HCT116 (cell line): ENCODE results near the gene NDC1. TPM values are rescaled to one million over a fixed set of nuclear protein-coding genes. Genes with fewer than 3 reads are reported as not detected.

Source experiments
- ATAC-seq: fragments of 200-7000 bp; cut with Tn5 transposase; 2 replicates; pipeline ENCODE4 v1.9.1; 2020; ENCODE audit warnings: mild to moderate bottlenecking, moderate library complexity
- BruUV-seq: library from RNA; stranded (reverse); fragments of 400-500 nt; replicated peaks from 2 replicates; lab custom pipeline; 2021; lab: Mats Ljungman, UMichigan
- CTCF ChIA-PET: fragments of 300-600 bp; sonication (Branson Sonifier 250); formaldehyde crosslinking; loops from one replicate; lab custom pipeline; 2021; ENCODE audit warnings: antibody characterized with exemption; lab: Charles Lee
- POLR2A ChIA-PET: fragments of 300-600, 350-600 bp; sonication (Branson Sonifier 250); formaldehyde crosslinking; loops from one replicate; lab custom pipeline; 2021; ENCODE audit warnings: antibody characterized with exemption; lab: Charles Lee
- RAD21 ChIA-PET, 2 experiments: fragments of 300-600 bp; sonication (Branson Sonifier 250); formaldehyde crosslinking; loops; one replicate each; lab custom pipeline; 2023; ENCODE audit warnings: low total read pairs in 2 of 2; ENCODE audit not compliant: uncharacterized antibody in 2 of 2, unreplicated experiment in 2 of 2, low non-redundant PET in 1 of 2; lab: Charles Lee
- DNase-seq: peaks from one replicate; pipeline ENCODE4 v3.0.0-alpha.2; 2010; ENCODE audit warnings: low read depth, low spot score
- H2AFZ ChIP-seq: fragments of 200-600 bp; shearing (Covaris generic), sonication (generic); 2 replicates; pipeline ENCODE4 v1.6.1; 2017; ENCODE audit warnings: low read depth, mixed run types, mixed read lengths, antibody characterized with exemption, low read length; ENCODE audit not compliant: poor library complexity, severe bottlenecking
- H3K27ac ChIP-seq: 2 replicates; pipeline ENCODE4 v1.5.1; 2012; ENCODE audit warnings: low read depth, low read length
- H3K27me3 ChIP-seq: fragments of 200-600 bp; sonication (generic); 2 replicates; pipeline ENCODE4 v1.6.1; 2016; ENCODE audit warnings: mixed run types, low read length, mixed read lengths; ENCODE audit not compliant: insufficient read depth
- H3K36me3 ChIP-seq, 2 experiments: fragments of 200-500 bp in 1 of 2; fragments of 200-600 bp in 1 of 2; sonication (Bioruptor generic) in 1 of 2; sonication (generic) in 1 of 2; 2 replicates each; pipeline versions ENCODE4 v1.5.1 to v1.6.1; 2014 to 2016; ENCODE audit warnings: low read length in 2 of 2, inconsistent platforms in 1 of 2, mixed read lengths in 1 of 2, mixed run types in 1 of 2; ENCODE audit not compliant: insufficient read depth in 2 of 2, control insufficient read depth in 1 of 2
- H3K4me1 ChIP-seq, 2 experiments: fragments of 200-600 bp in 1 of 2; sonication (generic) in 1 of 2; 2 replicates each; pipeline versions ENCODE4 v1.5.1 to v1.6.1; 2012 to 2017; ENCODE audit warnings: low read length in 2 of 2, inconsistent platforms in 1 of 2, mild to moderate bottlenecking in 1 of 2, mixed read lengths in 1 of 2, mixed run types in 1 of 2, moderate library complexity in 1 of 2; ENCODE audit not compliant: insufficient read depth in 2 of 2, control insufficient read depth in 1 of 2
- H3K4me2 ChIP-seq: fragments of 200-600 bp; sonication (generic); 2 replicates; pipeline ENCODE4 v1.6.1; 2017; ENCODE audit warnings: mixed run types, low read length, mixed read lengths
- H3K4me3 ChIP-seq, 2 experiments: fragments of 200-600 bp in 1 of 2; sonication (generic) in 1 of 2; replicated peaks in 1 of 2; 2 replicates each; pipeline ENCODE4 v1.5.1; 2011 to 2016; ENCODE audit warnings: low read length in 2 of 2, control low read depth in 1 of 2, low read depth in 1 of 2, mild to moderate bottlenecking in 1 of 2, mixed read lengths in 1 of 2, mixed run types in 1 of 2
- H3K79me2 ChIP-seq: fragments of 200-600 bp; sonication (generic); 2 replicates; pipeline ENCODE4 v1.6.1; 2017; ENCODE audit warnings: mild to moderate bottlenecking, mixed run types, low read length, moderate library complexity, mixed read lengths; ENCODE audit not compliant: insufficient read depth
- H3K9ac ChIP-seq: fragments of 200-600 bp; sonication (generic); 2 replicates; pipeline ENCODE4 v1.6.1; 2016; ENCODE audit warnings: low read length, mixed read lengths
- H3K9me2 ChIP-seq: fragments of 200-600 bp; sonication (generic), shearing (Covaris generic); 2 replicates; pipeline ENCODE4 v1.6.1; 2017; ENCODE audit warnings: mixed run types, mild to moderate bottlenecking, moderate library complexity; ENCODE audit not compliant: insufficient read depth
- H3K9me3 ChIP-seq, 2 experiments: fragments of 200-500 bp in 1 of 2; fragments of 200-600 bp in 1 of 2; sonication (Bioruptor generic) in 1 of 2; sonication (generic) in 1 of 2; 2 replicates each; pipeline ENCODE4 v1.6.1; 2014 to 2017; ENCODE audit warnings: low read length in 2 of 2, mixed read lengths in 2 of 2, inconsistent platforms in 1 of 2, low read depth in 1 of 2, mild to moderate bottlenecking in 1 of 2, mixed run types in 1 of 2, moderate library complexity in 1 of 2; ENCODE audit not compliant: control insufficient read depth in 1 of 2, insufficient read depth in 1 of 2
- H4K20me1 ChIP-seq: fragments of 200-600 bp; sonication (generic), shearing (Covaris generic); 2 replicates; pipeline ENCODE4 v1.6.1; 2017; ENCODE audit warnings: mixed run types, mild to moderate bottlenecking, moderate library complexity; ENCODE audit not compliant: insufficient read depth
- CEBPB ChIP-seq: IDR thresholded peaks from 2 replicates; pipeline ENCODE4 v1.6.1; 2012; ENCODE audit warnings: low read depth
- EGR1 ChIP-seq: IDR thresholded peaks from 2 replicates; pipeline ENCODE4 v1.6.1; 2012; ENCODE audit warnings: low read depth
- ELF1 ChIP-seq: IDR thresholded peaks from 2 replicates; pipeline ENCODE4 v1.6.1; 2012; ENCODE audit warnings: low read depth, borderline replicate concordance
- EZH2phosphoT487 ChIP-seq: fragments of 200-600 bp; IDR thresholded peaks from 2 replicates; pipeline ENCODE4 v1.6.1; 2018; ENCODE audit warnings: antibody characterized with exemption, borderline replicate concordance
- FOSL1 ChIP-seq: IDR thresholded peaks from 2 replicates; pipeline ENCODE4 v1.6.1; 2012; ENCODE audit warnings: low read depth
- JUND ChIP-seq: IDR thresholded peaks from 2 replicates; pipeline ENCODE4 v1.6.1; 2012
- POLR2AphosphoS5 ChIP-seq: IDR thresholded peaks from 2 replicates; pipeline ENCODE4 v1.6.1; 2011; ENCODE audit warnings: mild to moderate bottlenecking, low read depth, low read length, moderate library complexity
- RAD21 ChIP-seq: IDR thresholded peaks from 2 replicates; pipeline ENCODE4 v1.6.1; 2012; ENCODE audit warnings: low read depth, mild to moderate bottlenecking
- SP1 ChIP-seq: IDR thresholded peaks from 2 replicates; pipeline ENCODE4 v1.6.1; 2012; ENCODE audit warnings: low read depth
- SRF ChIP-seq: IDR thresholded peaks from 2 replicates; pipeline ENCODE4 v1.6.1; 2012; ENCODE audit warnings: low read depth
- TCF7L2 ChIP-seq: IDR thresholded peaks from 2 replicates; pipeline ENCODE4 v1.7.0; 2011; ENCODE audit warnings: borderline replicate concordance, inconsistent platforms; ENCODE audit not compliant: insufficient read depth, insufficient read length; ENCODE audit errors: extremely low read depth
- YY1 ChIP-seq: IDR thresholded peaks from 2 replicates; pipeline ENCODE4 v1.6.1; 2011; ENCODE audit warnings: low read length, low read depth, moderate library complexity, mild to moderate bottlenecking; ENCODE audit not compliant: insufficient replicate concordance; ENCODE audit errors: extremely low read depth
- ZFX ChIP-seq: fragments of 450-650 bp; IDR thresholded peaks from 2 replicates; pipeline ENCODE4 v1.6.1; 2017
- ZNF274 ChIP-seq: fragments of 200-500 bp; sonication (Bioruptor generic); IDR thresholded peaks from 2 replicates; pipeline ENCODE4 v1.6.1; 2014; ENCODE audit warnings: mild to moderate bottlenecking, low read depth, low read length, inconsistent platforms
- intact Hi-C: fragments of 100-400 bp; cut with micrococcal nuclease; formaldehyde crosslinking; loops from 2 replicates; pipeline ENCODE4 v1.10.0; 2022
- total RNA-seq: library from RNA; stranded (reverse); gene quantifications from one replicate; pipeline ENCODE4 v1.2.1, GENCODE V29; 2021; ENCODE audit not compliant: unreplicated experiment
- TF ChIP-seq, protein P1 (sequence below), 3 experiments: fragments of 200-600 bp in 1 of 3; sonication (generic) in 1 of 3; IDR thresholded peaks in 2 of 3; conservative IDR thresholded peaks in 1 of 3; 2 replicates each; pipeline ENCODE4 v1.5.1; 2012 to 2017; ENCODE audit warnings: low read depth in 2 of 3, low read length in 2 of 3, antibody characterized with exemption in 1 of 3, borderline replicate concordance in 1 of 3, control low read depth in 1 of 3, mild to moderate bottlenecking in 1 of 3, mixed read lengths in 1 of 3, mixed run types in 1 of 3, moderate library complexity in 1 of 3; ENCODE audit not compliant: insufficient read depth in 1 of 3
- TF ChIP-seq, protein P2 (sequence below): IDR thresholded peaks from 2 replicates; pipeline ENCODE4 v1.6.1; 2012; ENCODE audit warnings: low read depth
- TF ChIP-seq, protein P3 (sequence below): IDR thresholded peaks from 2 replicates; pipeline ENCODE4 v1.6.1; 2012
- TF ChIP-seq, protein P4 (sequence below): IDR thresholded peaks from 2 replicates; pipeline ENCODE4 v1.6.1; 2011; ENCODE audit warnings: mild to moderate bottlenecking, low read length, moderate library complexity; ENCODE audit not compliant: insufficient replicate concordance; ENCODE audit errors: extremely low read depth

NDC1 gene
- total RNA-seq, 1 experiment from 2014 or later, result 54.7 TPM

DNA sequence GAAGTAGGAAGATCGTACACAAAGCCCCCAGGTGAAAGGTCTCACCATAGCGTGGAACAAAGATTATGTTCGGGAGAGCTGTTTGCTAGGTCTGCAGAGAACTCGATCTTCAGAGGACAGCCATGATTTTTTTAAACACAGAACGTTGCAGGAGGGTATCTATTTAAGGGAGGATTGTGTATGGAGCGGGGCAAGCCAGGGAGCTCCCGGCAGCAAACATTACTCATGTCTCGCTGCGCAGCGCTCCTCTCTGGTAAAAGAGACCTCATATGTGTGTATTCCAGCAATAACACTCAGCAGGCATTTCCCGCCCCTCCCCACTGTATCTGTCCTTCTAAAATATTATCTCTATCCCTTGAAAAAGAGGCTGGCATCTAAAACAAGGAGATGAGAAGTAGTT lies 101.8 kb downstream of the NDC1 start:
- CTCF ChIA-PET, result no interaction called here
- H3K79me2 ChIP-seq, result no peaks in the 10 kb centered on the region

More for the DNA sequence above, 101.8 kb downstream of the NDC1 start:
- intact Hi-C loops, result no loop called here
- H3K4me2 ChIP-seq, result no peak overlapping the region
- peaks cover 0 to 12% of the 10 kb centered on the region in 2 experiments; a peak in 3 of 4 replicates for H3K4me1 ChIP-seq
- H2AFZ ChIP-seq, result no peak overlapping the region
- no peak overlapping the region for H3K27ac ChIP-seq
- no peak for DNase-seq
- H3K9ac ChIP-seq, result no peak overlapping the region
- H3K36me3 ChIP-seq, result no peaks in the 10 kb centered on the region
- H4K20me1 ChIP-seq, result no peaks in the 10 kb centered on the region
- RAD21 ChIA-PET, result no interaction called here
- TF ChIP-seq SRF, result no peak
- no peak for TF ChIP-seq ELF1
- no peak for TF ChIP-seq ZFX
- no peak for TF ChIP-seq ZNF274
- no peak for TF ChIP-seq JUND
- TF ChIP-seq, protein P1, sequence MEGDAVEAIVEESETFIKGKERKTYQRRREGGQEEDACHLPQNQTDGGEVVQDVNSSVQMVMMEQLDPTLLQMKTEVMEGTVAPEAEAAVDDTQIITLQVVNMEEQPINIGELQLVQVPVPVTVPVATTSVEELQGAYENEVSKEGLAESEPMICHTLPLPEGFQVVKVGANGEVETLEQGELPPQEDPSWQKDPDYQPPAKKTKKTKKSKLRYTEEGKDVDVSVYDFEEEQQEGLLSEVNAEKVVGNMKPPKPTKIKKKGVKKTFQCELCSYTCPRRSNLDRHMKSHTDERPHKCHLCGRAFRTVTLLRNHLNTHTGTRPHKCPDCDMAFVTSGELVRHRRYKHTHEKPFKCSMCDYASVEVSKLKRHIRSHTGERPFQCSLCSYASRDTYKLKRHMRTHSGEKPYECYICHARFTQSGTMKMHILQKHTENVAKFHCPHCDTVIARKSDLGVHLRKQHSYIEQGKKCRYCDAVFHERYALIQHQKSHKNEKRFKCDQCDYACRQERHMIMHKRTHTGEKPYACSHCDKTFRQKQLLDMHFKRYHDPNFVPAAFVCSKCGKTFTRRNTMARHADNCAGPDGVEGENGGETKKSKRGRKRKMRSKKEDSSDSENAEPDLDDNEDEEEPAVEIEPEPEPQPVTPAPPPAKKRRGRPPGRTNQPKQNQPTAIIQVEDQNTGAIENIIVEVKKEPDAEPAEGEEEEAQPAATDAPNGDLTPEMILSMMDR (IDR thresholded peaks at IDR 0.05 in 2 of 3, conservative IDR thresholded peaks at IDR 0.05 in 1 of 3; ENCODE audit: borderline replicate concordance in 1 of 3, insufficient read depth in 1 of 3, low read depth in 2 of 3, low read length in 2 of 3), result no peak
- no peak for TF ChIP-seq FOSL1
- no peak for TF ChIP-seq RAD21
- no peak for TF ChIP-seq EGR1
- TF ChIP-seq YY1, result no peak
- no peak for TF ChIP-seq SP1
- no peak for TF ChIP-seq POLR2AphosphoS5
- TF ChIP-seq EZH2phosphoT487, result no peak
- TF ChIP-seq, protein P2, sequence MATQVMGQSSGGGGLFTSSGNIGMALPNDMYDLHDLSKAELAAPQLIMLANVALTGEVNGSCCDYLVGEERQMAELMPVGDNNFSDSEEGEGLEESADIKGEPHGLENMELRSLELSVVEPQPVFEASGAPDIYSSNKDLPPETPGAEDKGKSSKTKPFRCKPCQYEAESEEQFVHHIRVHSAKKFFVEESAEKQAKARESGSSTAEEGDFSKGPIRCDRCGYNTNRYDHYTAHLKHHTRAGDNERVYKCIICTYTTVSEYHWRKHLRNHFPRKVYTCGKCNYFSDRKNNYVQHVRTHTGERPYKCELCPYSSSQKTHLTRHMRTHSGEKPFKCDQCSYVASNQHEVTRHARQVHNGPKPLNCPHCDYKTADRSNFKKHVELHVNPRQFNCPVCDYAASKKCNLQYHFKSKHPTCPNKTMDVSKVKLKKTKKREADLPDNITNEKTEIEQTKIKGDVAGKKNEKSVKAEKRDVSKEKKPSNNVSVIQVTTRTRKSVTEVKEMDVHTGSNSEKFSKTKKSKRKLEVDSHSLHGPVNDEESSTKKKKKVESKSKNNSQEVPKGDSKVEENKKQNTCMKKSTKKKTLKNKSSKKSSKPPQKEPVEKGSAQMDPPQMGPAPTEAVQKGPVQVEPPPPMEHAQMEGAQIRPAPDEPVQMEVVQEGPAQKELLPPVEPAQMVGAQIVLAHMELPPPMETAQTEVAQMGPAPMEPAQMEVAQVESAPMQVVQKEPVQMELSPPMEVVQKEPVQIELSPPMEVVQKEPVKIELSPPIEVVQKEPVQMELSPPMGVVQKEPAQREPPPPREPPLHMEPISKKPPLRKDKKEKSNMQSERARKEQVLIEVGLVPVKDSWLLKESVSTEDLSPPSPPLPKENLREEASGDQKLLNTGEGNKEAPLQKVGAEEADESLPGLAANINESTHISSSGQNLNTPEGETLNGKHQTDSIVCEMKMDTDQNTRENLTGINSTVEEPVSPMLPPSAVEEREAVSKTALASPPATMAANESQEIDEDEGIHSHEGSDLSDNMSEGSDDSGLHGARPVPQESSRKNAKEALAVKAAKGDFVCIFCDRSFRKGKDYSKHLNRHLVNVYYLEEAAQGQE, result no peak
- no peak for TF ChIP-seq CEBPB
- TF ChIP-seq, protein P3, sequence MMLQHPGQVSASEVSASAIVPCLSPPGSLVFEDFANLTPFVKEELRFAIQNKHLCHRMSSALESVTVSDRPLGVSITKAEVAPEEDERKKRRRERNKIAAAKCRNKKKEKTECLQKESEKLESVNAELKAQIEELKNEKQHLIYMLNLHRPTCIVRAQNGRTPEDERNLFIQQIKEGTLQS, result no peak
- no peak for TF ChIP-seq TCF7L2
- TF ChIP-seq, protein P4, sequence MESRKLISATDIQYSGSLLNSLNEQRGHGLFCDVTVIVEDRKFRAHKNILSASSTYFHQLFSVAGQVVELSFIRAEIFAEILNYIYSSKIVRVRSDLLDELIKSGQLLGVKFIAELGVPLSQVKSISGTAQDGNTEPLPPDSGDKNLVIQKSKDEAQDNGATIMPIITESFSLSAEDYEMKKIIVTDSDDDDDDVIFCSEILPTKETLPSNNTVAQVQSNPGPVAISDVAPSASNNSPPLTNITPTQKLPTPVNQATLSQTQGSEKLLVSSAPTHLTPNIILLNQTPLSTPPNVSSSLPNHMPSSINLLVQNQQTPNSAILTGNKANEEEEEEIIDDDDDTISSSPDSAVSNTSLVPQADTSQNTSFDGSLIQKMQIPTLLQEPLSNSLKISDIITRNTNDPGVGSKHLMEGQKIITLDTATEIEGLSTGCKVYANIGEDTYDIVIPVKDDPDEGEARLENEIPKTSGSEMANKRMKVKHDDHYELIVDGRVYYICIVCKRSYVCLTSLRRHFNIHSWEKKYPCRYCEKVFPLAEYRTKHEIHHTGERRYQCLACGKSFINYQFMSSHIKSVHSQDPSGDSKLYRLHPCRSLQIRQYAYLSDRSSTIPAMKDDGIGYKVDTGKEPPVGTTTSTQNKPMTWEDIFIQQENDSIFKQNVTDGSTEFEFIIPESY, result no peak
- POLR2A ChIA-PET, result no interaction called here
- no TSS peak for BruUV-seq
- no peak for ATAC-seq
- no peaks in the 10 kb centered on the region for H3K9me3 ChIP-seq
- no peak overlapping the region for H3K4me3 ChIP-seq
- H3K27me3 ChIP-seq, result no peaks in the 10 kb centered on the region; the same call in 1 of the 2 replicates
- H3K9me2 ChIP-seq, result no peaks in the 10 kb centered on the region
